Natural killer cell (primary cell): Measurements from ENCODE around the gene L3MBTL4. TPM values are rescaled to one million over a fixed set of nuclear protein-coding genes. Genes with fewer than 3 reads are reported as not detected.

ENCODE experiments used
- ATAC-seq, 3 donors: fragments of 150-1000 bp in 2 of 3; fragments of 200-7000 bp in 1 of 3; cut with Tn5 transposase; 1 replicate in 1 of 3; 2 replicates in 2 of 3; pipeline ENCODE4 v1.10.0; 2021; ENCODE audit warnings: mild to moderate bottlenecking in 2 of 3, moderate library complexity in 2 of 3
- DNase-seq, 2 donors: peaks; one replicate each; pipeline versions ENCODE4 v3.0.0 to v3.0.0-alpha.2; 2013 to 2021; ENCODE audit warnings: mixed read lengths in 1 of 2
- H3K27ac ChIP-seq: one replicate; pipeline ENCODE4 v1.5.1; 2013; ENCODE audit warnings: mild to moderate bottlenecking, low read length
- H3K27me3 ChIP-seq: one replicate; pipeline ENCODE4 v1.6.1; 2013; ENCODE audit warnings: low read length; ENCODE audit not compliant: control insufficient read depth, insufficient read depth
- H3K36me3 ChIP-seq: one replicate; pipeline ENCODE4 v1.6.1; 2013; ENCODE audit warnings: low read length; ENCODE audit not compliant: control insufficient read depth, insufficient read depth
- H3K4me1 ChIP-seq: one replicate; pipeline ENCODE4 v1.6.1; 2013; ENCODE audit warnings: low read length; ENCODE audit not compliant: control insufficient read depth, insufficient read depth
- H3K4me3 ChIP-seq: one replicate; pipeline ENCODE4 v1.5.1; 2013; ENCODE audit warnings: low read length
- H3K9me3 ChIP-seq: one replicate; pipeline ENCODE4 v1.6.1; 2013; ENCODE audit warnings: low read length; ENCODE audit not compliant: control insufficient read depth, insufficient read depth
- H3K27ac Mint-ChIP-seq, 2 donors: one replicate each; pipeline ENCODE4 v1.8.0; 2022; ENCODE audit warnings: mild to moderate bottlenecking in 2 of 2, mixed read lengths in 2 of 2, moderate library complexity in 1 of 2
- H3K27me3 Mint-ChIP-seq, 2 donors: one replicate each; pipeline ENCODE4 v1.8.0; 2022; ENCODE audit warnings: low read depth in 2 of 2, mixed read lengths in 2 of 2
- H3K36me3 Mint-ChIP-seq: one replicate; pipeline ENCODE4 v1.8.0; 2022; ENCODE audit warnings: mixed read lengths
- H3K4me1 Mint-ChIP-seq, 2 donors: one replicate each; pipeline ENCODE4 v1.8.0; 2022; ENCODE audit warnings: mixed read lengths in 2 of 2
- H3K4me3 Mint-ChIP-seq: one replicate; pipeline ENCODE4 v1.8.0; 2022; ENCODE audit warnings: mild to moderate bottlenecking, moderate library complexity, mixed read lengths
- H3K9me3 Mint-ChIP-seq, 2 donors: one replicate each; pipeline ENCODE4 v1.8.0; 2022; ENCODE audit warnings: mixed read lengths in 2 of 2
- WGBS: methylation state at CpG from one replicate; pipeline ENCODE4 v1.1.7; 2013; ENCODE audit warnings: missing lambda C conversion rate; ENCODE audit not compliant: insufficient coverage; 5-methylcytosine and 5-hydroxymethylcytosine counted together
- intact Hi-C: fragments of 100-400 bp; cut with micrococcal nuclease; formaldehyde crosslinking; loops from one replicate; pipeline ENCODE4 v1.14.2; 2022
- total RNA-seq, 4 donors: library from RNA; stranded (reverse); fragments of 120-200 nt in 1 of 4; gene quantifications; one replicate each; pipeline versions ENCODE4 v1.2.3 to v1.2.4, GENCODE V29; 2013 to 2022
- TF ChIP-seq, protein P1 (sequence below): fragments of 200-600 bp; IDR thresholded peaks from one replicate; pipeline ENCODE4 v1.8.0; 2022; ENCODE audit warnings: antibody characterized with exemption

Gene L3MBTL4
- total RNA-seq, 3 donors from 2014 or later (not counting 1 experiment from before 2014, with no cell fraction given) = 27.9 to 34.2 (median 30.0) TPM

DNA sequence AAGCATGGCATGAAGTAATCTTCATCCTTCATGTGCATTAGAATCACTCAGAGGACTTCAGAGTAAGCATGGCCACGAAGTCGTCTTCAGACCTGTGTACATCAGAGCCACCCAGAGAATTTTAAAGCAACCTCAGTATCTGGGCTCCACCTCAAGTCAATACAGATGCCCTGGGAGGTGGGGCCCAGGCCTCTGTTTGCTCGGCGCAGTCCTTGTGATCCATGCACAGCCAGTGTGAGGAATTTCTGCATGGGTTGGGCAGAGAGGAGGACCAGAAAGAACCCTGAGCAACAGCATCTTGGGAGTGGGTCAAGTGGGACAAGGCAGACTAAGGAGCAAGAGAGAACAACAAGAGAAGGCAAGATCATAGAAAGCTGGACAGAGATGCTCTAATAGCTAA, 299.0 kb downstream of the L3MBTL4 start:
- ATAC-seq (no peak), DNase-seq (no peak)
- Mint-ChIP-seq H3K4me1 (peaks cover 0 to 13% of the 10 kb centered on the region in 2 donors), H3K9me3 (no peaks in the 10 kb centered on the region), H3K36me3 (no peaks in the 10 kb centered on the region), H3K27me3 (no peaks in the 10 kb centered on the region), H3K27ac (no peak overlapping the region), H3K4me3 (no peak overlapping the region)
- TF ChIP-seq, protein P1, sequence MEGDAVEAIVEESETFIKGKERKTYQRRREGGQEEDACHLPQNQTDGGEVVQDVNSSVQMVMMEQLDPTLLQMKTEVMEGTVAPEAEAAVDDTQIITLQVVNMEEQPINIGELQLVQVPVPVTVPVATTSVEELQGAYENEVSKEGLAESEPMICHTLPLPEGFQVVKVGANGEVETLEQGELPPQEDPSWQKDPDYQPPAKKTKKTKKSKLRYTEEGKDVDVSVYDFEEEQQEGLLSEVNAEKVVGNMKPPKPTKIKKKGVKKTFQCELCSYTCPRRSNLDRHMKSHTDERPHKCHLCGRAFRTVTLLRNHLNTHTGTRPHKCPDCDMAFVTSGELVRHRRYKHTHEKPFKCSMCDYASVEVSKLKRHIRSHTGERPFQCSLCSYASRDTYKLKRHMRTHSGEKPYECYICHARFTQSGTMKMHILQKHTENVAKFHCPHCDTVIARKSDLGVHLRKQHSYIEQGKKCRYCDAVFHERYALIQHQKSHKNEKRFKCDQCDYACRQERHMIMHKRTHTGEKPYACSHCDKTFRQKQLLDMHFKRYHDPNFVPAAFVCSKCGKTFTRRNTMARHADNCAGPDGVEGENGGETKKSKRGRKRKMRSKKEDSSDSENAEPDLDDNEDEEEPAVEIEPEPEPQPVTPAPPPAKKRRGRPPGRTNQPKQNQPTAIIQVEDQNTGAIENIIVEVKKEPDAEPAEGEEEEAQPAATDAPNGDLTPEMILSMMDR = no peak
- no peaks in the 10 kb centered on the region for H3K27me3 ChIP-seq
- no peak overlapping the region for H3K27ac ChIP-seq
- no peaks in the 10 kb centered on the region for H3K4me1 ChIP-seq
- H3K9me3 ChIP-seq = no peaks in the 10 kb centered on the region
- intact Hi-C loops = no loop called here
- no peak overlapping the region for H3K4me3 ChIP-seq
- H3K36me3 ChIP-seq = no peaks in the 10 kb centered on the region
- 96% methylated on average over 4 of the region's 4 CpGs for WGBS

DNA sequence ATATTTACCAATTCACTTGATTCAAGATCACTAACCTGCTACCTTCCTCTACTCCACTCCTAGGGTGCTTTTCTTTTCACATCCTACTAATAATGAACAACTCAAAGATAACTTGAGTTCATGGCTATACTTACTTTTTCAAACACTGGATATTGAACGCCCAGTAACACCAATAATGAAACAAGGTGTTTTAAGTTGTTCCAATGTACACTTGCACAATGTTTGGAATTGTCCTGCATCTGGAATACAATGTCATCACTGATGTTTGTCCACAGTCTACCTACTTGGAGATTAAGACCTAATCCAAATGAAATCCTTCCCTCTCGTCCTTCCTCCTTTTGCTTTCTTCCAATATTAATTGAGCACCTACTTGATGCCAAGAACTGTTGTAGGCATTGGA, 301.1 kb downstream of the L3MBTL4 start:
- H3K9me3 ChIP-seq = no peaks in the 10 kb centered on the region
- Mint-ChIP-seq H3K27ac (no peak overlapping the region), H3K4me1 (peaks cover 0 to 14% of the 10 kb centered on the region in 2 donors), H3K27me3 (no peaks in the 10 kb centered on the region), H3K9me3 (no peaks in the 10 kb centered on the region), H3K36me3 (no peaks in the 10 kb centered on the region), H3K4me3 (no peak overlapping the region)
- no peak overlapping the region for H3K4me3 ChIP-seq
- intact Hi-C loops = no loop called here
- H3K36me3 ChIP-seq = no peaks in the 10 kb centered on the region
- no peak for ATAC-seq
- TF ChIP-seq, protein P1 = no peak
- no peak overlapping the region for H3K27ac ChIP-seq
- 94% methylated on average over 2 of the region's 2 CpGs for WGBS
- H3K27me3 ChIP-seq = no peaks in the 10 kb centered on the region
- H3K4me1 ChIP-seq = no peaks in the 10 kb centered on the region
- no peak for DNase-seq

DNA sequence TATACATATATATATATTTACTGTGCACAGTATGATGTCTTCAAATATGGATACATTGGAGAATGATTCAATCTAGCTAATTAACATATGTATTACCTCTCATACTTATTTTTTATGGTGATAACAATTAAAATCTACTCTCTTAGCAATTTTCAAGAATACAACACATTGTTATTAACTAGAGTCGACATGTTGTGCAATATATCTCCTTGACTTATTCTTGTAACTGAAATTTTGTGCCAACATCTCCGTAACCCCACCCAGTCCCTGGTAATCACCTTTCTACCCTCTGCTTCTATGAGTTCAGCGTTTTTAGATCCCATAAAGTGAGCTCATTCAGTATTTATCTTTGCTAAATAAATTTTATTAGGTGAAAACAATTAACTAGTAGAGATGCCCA, 303.0 kb downstream of the L3MBTL4 start:
- no peaks in the 10 kb centered on the region for H3K36me3 ChIP-seq
- H3K27me3 Mint-ChIP-seq = no peaks in the 10 kb centered on the region
- ATAC-seq = no peak
- TF ChIP-seq, protein P1 = no peak
- DNase-seq = no peak
- no peaks in the 10 kb centered on the region for H3K9me3 Mint-ChIP-seq
- H3K4me3 ChIP-seq = no peak overlapping the region
- H3K4me3 Mint-ChIP-seq = no peak overlapping the region
- H3K4me1 ChIP-seq = no peaks in the 10 kb centered on the region
- no peak overlapping the region for H3K27ac ChIP-seq
- WGBS = 90% methylated on average over 2 of the region's 3 CpGs
- no peaks in the 10 kb centered on the region for H3K36me3 Mint-ChIP-seq
- no peaks in the 10 kb centered on the region for H3K27me3 ChIP-seq
- H3K4me1 Mint-ChIP-seq = peaks cover 0 to 24% of the 10 kb centered on the region in 2 donors
- no peak overlapping the region for H3K27ac Mint-ChIP-seq
- no peaks in the 10 kb centered on the region for H3K9me3 ChIP-seq
- intact Hi-C loops = no loop called here

DNA sequence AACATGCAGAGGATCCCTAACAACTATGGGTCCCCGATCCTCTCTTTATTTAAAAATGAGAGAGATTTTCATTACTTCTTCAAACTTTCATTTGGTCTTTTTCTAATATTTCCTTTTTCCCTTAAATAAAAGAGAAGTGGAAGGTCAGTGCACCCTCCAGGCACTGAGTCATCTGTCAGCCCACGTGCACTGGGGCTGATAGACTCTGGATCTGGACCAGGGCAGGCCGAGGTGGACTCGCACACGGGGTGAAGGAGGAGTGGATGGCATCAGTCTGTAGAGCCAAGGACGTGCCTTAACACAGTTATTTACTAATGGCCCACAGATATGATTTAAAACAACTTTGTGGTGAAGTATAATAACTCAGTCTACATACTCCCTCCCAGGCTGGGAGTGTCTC, 305.0 kb downstream of the L3MBTL4 start:
- no peak for ATAC-seq
- H3K4me3 Mint-ChIP-seq = no peak overlapping the region
- H3K9me3 Mint-ChIP-seq = no peaks in the 10 kb centered on the region
- Histone ChIP-seq H3K27me3 (no peaks in the 10 kb centered on the region), H3K36me3 (no peaks in the 10 kb centered on the region), H3K4me1 (no peaks in the 10 kb centered on the region), H3K4me3 (no peak overlapping the region), H3K9me3 (no peaks in the 10 kb centered on the region), H3K27ac (no peak overlapping the region)
- no peaks in the 10 kb centered on the region for H3K27me3 Mint-ChIP-seq
- WGBS = 93% methylated on average over 5 of the region's 6 CpGs
- H3K36me3 Mint-ChIP-seq = no peaks in the 10 kb centered on the region
- no peak overlapping the region for H3K27ac Mint-ChIP-seq
- intact Hi-C loops = no loop called here
- peaks cover 0 to 19% of the 10 kb centered on the region in 2 donors for H3K4me1 Mint-ChIP-seq
- TF ChIP-seq, protein P1 = no peak
- DNase-seq = no peak
